Putamen (tissue), 1 donor: Measurements from ENCODE around the gene GSG1L.

Source experiments
- DNase-seq: peaks from one replicate; pipeline ENCODE4 v3.0.0-alpha.2; 2016; ENCODE audit warnings: low spot score

Gene GSG1L

DNA sequence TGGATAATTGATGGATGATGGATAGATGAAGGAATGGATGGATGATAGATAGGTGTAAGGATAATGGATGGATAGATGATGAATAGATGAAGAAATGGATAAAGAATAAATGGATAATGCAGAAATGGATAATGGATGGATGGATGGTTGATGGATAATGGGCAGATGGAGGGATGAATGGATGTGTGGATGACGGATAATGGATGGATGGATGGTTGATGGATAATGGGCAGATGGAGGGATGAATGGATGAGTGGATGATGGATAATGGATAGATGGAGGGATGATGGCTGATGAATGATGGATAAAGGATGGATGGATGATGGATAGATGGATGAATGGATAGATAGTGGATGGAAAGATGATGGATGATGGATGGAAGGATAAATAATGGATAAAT is 274.4 kb downstream of the GSG1L start:
- no peak for DNase-seq

DNA sequence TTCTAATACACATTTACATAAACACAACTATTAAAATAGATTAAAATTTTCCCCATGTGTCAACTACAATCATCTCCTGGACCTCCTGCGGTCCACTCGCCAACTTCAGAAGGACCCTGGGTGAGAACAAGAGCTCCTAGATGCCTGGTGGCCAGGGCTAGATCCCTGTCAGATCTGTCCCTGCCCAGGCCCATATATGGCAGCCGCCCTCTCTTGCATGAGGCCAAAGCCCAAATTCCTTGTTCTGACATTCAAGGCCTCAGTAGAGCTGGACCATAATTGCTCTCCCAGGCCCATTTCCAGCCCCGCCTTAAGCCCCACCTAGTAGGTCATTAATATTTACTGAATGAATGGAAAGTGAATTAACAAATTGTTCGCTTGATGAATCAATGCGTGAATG is 275.8 kb downstream of the GSG1L start:
- no peak for DNase-seq

DNA sequence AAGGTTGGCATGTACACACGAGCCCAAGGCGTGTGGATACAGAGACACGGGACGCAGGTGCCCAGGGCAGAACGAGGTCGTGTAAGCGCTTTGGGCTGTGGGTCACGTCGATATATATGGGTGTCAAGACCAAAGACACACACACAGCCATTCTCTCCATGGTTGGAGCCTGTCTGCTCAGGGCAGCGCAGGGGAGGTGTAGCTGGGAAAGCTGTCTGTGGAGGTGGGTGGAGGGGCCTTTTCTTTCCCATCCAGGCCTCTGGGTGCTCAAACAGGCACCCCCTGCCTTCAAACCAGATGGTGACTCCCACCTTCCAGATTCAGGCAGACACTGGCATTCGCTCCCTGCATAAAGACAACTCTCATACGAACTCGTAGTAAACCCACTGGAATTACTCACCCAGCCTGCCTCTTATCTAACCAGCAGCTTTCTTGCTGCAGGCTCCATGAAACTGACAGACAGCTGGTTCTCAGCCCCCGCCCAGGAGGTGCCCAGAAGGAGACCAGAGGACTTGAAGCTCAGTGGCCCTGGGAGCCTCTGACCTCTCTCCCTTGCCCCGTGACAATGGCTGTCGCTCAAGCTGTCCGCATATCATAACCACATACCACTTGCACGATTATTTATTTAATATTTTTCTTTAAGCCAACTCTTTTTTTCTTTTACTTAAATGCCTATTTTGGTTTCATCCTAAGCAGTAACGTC is 276.4 kb downstream of the GSG1L start:
- DNase-seq: no peak

GRCh38 chr16:27786221-27786922 is 277.1 kb downstream of the GSG1L start:
- no peak for DNase-seq

DNA sequence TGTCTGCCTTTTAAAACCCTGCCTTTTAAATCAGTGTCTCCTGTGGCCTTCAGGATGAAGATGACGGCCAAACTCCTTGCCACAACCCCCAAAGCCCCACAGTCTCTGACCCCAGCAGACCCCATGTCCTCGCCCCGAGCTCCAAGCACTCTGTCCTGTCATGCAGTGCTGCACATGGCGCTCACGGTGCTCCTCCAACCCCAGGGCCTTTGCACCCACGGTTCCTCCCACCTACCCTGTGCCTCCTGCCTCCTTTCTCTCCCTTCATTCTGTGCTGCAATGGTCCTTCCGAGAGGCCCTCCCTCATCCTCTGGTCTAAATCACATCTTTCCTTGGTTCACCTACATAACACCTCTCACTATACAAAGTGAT is 278.2 kb downstream of the GSG1L start:
- DNase-seq: no peak

- no peak for DNase-seq
These were observed 278.9 kb downstream of the GSG1L start for GRCh38 chr16:27784351-27785306.

GRCh38 chr16:27781981-27782880 is 281.3 kb downstream of the GSG1L start:
- no peak for DNase-seq

DNA sequence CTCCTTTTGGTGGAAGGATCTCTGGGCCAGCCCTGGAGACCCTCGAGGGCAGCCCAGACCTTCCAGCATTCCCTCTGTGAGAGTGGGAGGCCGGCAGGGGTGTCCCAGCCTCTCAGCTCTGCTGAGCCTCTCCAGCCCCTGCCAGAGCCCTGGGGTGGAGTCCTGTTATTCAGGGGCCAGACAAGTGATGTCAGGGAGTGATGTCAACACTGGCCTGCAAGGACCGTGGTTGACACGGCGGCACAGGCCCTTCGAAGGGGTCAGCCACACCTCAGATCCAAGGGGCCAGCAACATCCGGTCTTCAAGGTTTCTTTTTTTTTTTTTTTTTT is 282.4 kb downstream of the GSG1L start:
- DNase-seq: no peak

GRCh38 chr16:27780468-27781194 is 282.9 kb downstream of the GSG1L start:
- no peak for DNase-seq

- peak; percentile 78 for DNase-seq
These were observed 283.8 kb downstream of the GSG1L start for GRCh38 chr16:27779641-27780164.

DNA sequence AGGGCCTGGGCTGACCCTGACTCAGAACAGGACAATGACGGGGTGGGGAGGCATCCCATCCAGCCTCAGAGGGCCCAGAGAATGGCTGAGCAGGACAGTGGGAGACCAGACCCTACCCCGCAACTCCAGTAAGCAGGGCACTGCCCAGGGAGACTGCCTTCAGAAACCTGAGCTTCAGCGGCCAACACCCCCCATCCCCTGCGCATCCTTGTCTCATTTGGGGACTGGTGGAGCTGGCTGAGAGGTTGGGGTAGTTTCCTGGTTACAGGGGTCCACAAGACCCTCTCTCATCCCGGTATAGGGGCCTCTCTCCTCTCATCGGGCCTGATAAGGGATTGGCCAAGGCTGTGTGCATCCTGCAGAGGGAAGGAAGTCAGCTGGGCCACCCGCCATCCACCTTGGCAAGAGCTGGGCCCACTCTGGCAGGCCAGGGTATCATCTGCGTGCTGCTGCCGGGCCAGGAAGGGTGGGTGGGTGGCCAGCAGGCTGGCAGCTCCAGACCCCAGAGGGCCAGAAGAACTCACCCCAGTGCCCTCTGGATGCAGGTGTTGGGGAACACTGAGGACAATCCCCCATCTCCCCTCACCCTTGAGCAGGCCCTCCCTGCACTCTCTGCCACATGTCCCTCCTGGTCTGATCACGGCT is 284.5 kb downstream of the GSG1L start:
- DNase-seq: no peak

- DNase-seq: no peak
These were observed 285.2 kb downstream of the GSG1L start for GRCh38 chr16:27778171-27778925.

DNA sequence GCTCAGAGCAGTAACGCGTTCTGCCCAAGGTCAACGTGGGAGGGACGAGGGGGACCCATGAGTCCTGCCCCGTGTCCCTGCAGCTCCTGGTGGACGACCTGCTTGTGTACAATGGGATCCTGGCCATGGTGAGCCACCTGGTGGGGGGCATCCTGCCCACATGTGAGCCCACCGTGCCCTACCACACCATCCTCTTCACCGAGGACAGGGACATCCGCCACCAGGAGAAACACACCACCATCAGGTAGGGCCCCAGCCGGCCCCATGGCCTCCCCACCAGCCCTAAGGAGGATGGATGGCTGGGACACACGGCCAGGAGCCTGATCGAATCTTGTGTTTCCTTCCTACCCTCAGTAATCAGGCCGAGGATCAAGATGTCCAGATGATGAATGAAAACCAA is 286.0 kb downstream of the GSG1L start:
- DNase-seq: no peak

- peak; percentile 64 for DNase-seq
These were observed 286.8 kb downstream of the GSG1L start for GRCh38 chr16:27776556-27777225.

GRCh38 chr16:27775254-27775653 is 288.3 kb downstream of the GSG1L start:
- DNase-seq: no peak

GRCh38 chr16:27774779-27775178 is 288.7 kb downstream of the GSG1L start:
- DNase-seq: no peak

GRCh38 chr16:27773344-27773743 is 290.2 kb downstream of the GSG1L start:
- no peak for DNase-seq

DNA sequence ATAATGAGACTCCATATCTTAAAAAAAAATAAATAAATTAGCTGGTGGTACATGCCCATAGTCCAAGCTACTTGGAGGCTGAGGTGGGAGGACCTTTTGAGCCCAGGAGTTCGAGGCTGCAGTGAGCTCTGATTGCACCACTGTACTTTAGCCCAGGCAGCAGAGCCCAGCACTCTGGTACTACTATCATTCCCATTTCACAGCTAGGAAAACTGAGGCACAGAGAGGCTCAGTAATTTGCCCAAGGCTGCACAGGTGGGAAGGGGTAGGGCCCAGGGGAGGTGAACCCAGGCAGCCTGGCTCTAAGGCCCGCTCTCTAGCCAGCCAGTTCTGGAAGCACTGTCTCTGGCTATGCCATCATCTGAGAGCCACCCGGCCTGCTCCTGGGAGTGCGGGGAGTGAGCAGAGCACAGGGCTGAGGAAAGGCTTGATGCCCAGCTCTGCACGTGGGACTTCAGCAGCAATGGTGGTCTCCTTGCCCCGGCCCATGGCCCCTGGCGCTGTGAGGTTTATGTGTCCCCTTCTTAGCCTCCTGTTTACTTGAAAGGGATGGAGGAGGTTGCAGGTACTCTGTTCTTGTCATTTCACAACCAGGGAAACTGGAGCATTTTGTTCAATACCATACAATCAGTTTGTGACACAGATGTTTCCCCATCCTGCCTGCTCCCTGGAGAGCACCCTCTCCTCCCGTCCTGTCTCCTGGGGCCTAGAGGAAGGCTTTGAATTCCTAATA is 291.3 kb downstream of the GSG1L start:
- no peak for DNase-seq
